Esophagus squamous epithelium (tissue), 4 donors: ENCODE results near the gene IGF1R.

ENCODE experiments used
- CTCF ChIP-seq, 6 experiments: fragments of 450-650 bp in 4 of 6; fragments of 200-600 bp in 2 of 6; sonication (generic) in 2 of 6; IDR thresholded peaks; one replicate each; pipeline ENCODE4 v1.5.1; 2016 to 2019; ENCODE audit warnings: antibody characterized with exemption in 6 of 6, mild to moderate bottlenecking in 4 of 6, moderate library complexity in 4 of 6
- POLR2A ChIP-seq, 4 donors: fragments of 450-650 bp; IDR thresholded peaks; one replicate each; pipeline ENCODE4 v1.6.1; 2017; ENCODE audit warnings: antibody characterized with exemption in 4 of 4, mild to moderate bottlenecking in 4 of 4, moderate library complexity in 3 of 4

GRCh38 chr15:98692213-98692612, 43.9 kb downstream of the IGF1R start:
- TF ChIP-seq POLR2A (IDR thresholded peaks at IDR 0.05) (no peak), CTCF (IDR thresholded peaks at IDR 0.05) (no peak)
